ENCODE measurements around the gene EPS15. TPM values are rescaled to one million over a fixed set of nuclear protein-coding genes. Genes with fewer than 3 reads are reported as not detected.
A peak's percentile ranks its signal among the peaks of the same experiment; 100 is the strongest.

Gene EPS15
- total RNA-seq, 1 experiment from 2014 or later, result 26.3 TPM

GRCh38 chr1:51517361-51518032 is 1.6 kb downstream of the EPS15 start:
- Histone ChIP-seq H3K9me3 (ENCODE audit: low read length) (no peaks in the 10 kb centered on the region), H3K27ac (ENCODE audit: low read length) (peak overlapping the region; percentile 58), H2AFZ (ENCODE audit: low read length) (peak overlapping the region; percentile 60), H3K36me3 (ENCODE audit: low read depth, low read length) (no peaks in the 10 kb centered on the region), H3K79me2 (ENCODE audit: low read length) (peaks cover 61% of the 10 kb centered on the region), H3F3A (ENCODE audit: low read length, unreplicated experiment) (no peaks in the 10 kb centered on the region), H3K9me2 (replicated peaks; ENCODE audit: low read length) (no peaks in the 10 kb centered on the region), H3K9ac (ENCODE audit: low read length) (peak overlapping the region; percentile 77), H3K27me3 (ENCODE audit: low read length) (no peaks in the 10 kb centered on the region), H3K4me3 (ENCODE audit: low read length) (peak overlapping the region; percentile 85), H3K4me2 (ENCODE audit: low read length) (peak overlapping the region; percentile 91), H3K4me1 (ENCODE audit: insufficient read depth, low read length) (peaks cover 44% of the 10 kb centered on the region), H4K20me1 (ENCODE audit: low read length) (peaks cover 11% of the 10 kb centered on the region; the same call in 1 of the 2 replicates)
- intact Hi-C loops (cut with micrococcal nuclease), result loop anchor here (2.0 to 5.0 kb wide), 2 partner anchors 49 to 75 kb away; no protein-coding TSS in a partner anchor
- TSS peak; percentile 31 for BruUV-seq (replicated peaks)
- peak; percentile 11 for DNase-seq
- no peak for ATAC-seq
- ChIA-PET POLR2A (ENCODE audit: unreplicated experiment) (no interaction called here), CTCF (no interaction called here)
- no peak for TF ChIP-seq EZH2 (IDR thresholded peaks at IDR 0.05; ENCODE audit: low read length, unreplicated experiment)
- TF ChIP-seq EZH2phosphoT487 (IDR thresholded peaks at IDR 0.05; ENCODE audit: borderline replicate concordance, low read length), result no peak
- TF ChIP-seq CTCF (conservative IDR thresholded peaks at IDR 0.05; ENCODE audit: low read depth, low read length), result no peak

- BruUV-seq (replicated peaks), result no TSS peak
- no peak overlapping the region for H3K27ac ChIP-seq (ENCODE audit: low read length)
Observed at GRCh38 chr1:51516649-51517158, 2.4 kb downstream of the EPS15 start.

More at GRCh38 chr1:51516649-51517158, 2.4 kb downstream of the EPS15 start:
- Histone ChIP-seq H3K4me2 (ENCODE audit: low read length) (peak overlapping the region; percentile 91), H3F3A (ENCODE audit: low read length, unreplicated experiment) (no peaks in the 10 kb centered on the region), H3K9ac (ENCODE audit: low read length) (no peak overlapping the region), H3K9me2 (replicated peaks; ENCODE audit: low read length) (no peaks in the 10 kb centered on the region), H3K4me1 (ENCODE audit: insufficient read depth, low read length) (peaks cover 44% of the 10 kb centered on the region), H3K27me3 (ENCODE audit: low read length) (no peaks in the 10 kb centered on the region), H3K9me3 (ENCODE audit: low read length) (no peaks in the 10 kb centered on the region), H4K20me1 (ENCODE audit: low read length) (peaks cover 11% of the 10 kb centered on the region; the same call in 1 of the 2 replicates), H3K79me2 (ENCODE audit: low read length) (peaks cover 69% of the 10 kb centered on the region), H3K36me3 (ENCODE audit: low read depth, low read length) (no peaks in the 10 kb centered on the region), H3K4me3 (ENCODE audit: low read length) (peak overlapping the region; percentile 85), H2AFZ (ENCODE audit: low read length) (no peak overlapping the region)
- POLR2A ChIA-PET (ENCODE audit: unreplicated experiment), result no interaction called here
- CTCF ChIA-PET, result no interaction called here
- intact Hi-C loops (cut with micrococcal nuclease), result loop anchor here (5.0 kb wide), 1 partner anchor 74 kb away; no protein-coding TSS in a partner anchor
- DNase-seq (no peak), ATAC-seq (no peak)
- TF ChIP-seq EZH2phosphoT487 (IDR thresholded peaks at IDR 0.05; ENCODE audit: borderline replicate concordance, low read length) (no peak), EZH2 (IDR thresholded peaks at IDR 0.05; ENCODE audit: low read length, unreplicated experiment) (no peak), CTCF (conservative IDR thresholded peaks at IDR 0.05; ENCODE audit: low read depth, low read length) (no peak)
